Measurements from ENCODE around the gene RAB34.
A peak's percentile ranks its signal among the peaks of the same experiment; 100 is the strongest.

RAB34 gene

DNA sequence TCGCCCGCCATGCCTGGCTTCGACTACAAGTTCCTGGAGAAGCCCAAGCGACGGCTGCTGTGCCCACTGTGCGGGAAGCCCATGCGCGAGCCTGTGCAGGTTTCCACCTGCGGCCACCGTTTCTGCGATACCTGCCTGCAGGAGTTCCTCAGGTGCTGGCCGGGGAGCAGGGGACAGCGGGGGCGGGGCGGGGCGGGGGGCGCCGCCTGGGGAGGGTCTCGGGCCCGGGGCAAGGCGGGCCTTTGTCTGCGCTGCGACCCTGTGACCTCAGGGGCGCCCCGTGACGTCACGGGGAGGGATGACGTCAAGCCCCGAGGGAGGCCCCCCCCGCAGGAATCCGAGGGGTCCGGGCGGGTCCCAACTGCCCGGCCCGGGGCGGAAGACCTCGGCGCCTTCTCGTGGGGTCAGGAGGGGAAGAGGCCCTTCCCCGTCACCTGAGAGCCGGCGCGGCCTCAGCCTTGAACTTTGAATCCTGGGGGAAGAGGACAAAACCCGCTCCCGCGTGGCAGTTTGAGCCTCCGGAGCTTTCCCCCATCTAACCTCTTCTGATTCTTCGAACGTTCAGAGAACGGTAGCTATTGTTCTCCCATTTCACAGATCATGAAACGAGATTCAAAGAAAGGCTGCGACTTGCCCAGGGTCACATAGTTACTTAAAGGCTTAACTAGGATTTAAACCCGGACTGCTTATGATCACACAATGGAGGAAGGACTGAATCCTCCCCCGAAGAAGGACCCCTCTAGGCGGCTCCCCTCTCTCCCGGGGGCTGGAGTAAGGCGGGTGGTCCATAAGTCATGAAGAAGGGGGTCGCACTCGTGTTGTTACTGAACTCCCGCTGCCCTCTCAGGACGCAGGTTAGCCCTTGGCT is 26.7 kb upstream of the RAB34 start:
- DNase-seq (ENCODE audit: low read depth): peak; percentile 37
- TF ChIP-seq, protein P1, sequence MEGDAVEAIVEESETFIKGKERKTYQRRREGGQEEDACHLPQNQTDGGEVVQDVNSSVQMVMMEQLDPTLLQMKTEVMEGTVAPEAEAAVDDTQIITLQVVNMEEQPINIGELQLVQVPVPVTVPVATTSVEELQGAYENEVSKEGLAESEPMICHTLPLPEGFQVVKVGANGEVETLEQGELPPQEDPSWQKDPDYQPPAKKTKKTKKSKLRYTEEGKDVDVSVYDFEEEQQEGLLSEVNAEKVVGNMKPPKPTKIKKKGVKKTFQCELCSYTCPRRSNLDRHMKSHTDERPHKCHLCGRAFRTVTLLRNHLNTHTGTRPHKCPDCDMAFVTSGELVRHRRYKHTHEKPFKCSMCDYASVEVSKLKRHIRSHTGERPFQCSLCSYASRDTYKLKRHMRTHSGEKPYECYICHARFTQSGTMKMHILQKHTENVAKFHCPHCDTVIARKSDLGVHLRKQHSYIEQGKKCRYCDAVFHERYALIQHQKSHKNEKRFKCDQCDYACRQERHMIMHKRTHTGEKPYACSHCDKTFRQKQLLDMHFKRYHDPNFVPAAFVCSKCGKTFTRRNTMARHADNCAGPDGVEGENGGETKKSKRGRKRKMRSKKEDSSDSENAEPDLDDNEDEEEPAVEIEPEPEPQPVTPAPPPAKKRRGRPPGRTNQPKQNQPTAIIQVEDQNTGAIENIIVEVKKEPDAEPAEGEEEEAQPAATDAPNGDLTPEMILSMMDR (IDR thresholded peaks at IDR 0.05; ENCODE audit: insufficient read depth, low read depth, low read length, missing control alignments): no peak
- peak overlapping the region; percentile 88 for H3K4me3 ChIP-seq (ENCODE audit: low read length)

DNA sequence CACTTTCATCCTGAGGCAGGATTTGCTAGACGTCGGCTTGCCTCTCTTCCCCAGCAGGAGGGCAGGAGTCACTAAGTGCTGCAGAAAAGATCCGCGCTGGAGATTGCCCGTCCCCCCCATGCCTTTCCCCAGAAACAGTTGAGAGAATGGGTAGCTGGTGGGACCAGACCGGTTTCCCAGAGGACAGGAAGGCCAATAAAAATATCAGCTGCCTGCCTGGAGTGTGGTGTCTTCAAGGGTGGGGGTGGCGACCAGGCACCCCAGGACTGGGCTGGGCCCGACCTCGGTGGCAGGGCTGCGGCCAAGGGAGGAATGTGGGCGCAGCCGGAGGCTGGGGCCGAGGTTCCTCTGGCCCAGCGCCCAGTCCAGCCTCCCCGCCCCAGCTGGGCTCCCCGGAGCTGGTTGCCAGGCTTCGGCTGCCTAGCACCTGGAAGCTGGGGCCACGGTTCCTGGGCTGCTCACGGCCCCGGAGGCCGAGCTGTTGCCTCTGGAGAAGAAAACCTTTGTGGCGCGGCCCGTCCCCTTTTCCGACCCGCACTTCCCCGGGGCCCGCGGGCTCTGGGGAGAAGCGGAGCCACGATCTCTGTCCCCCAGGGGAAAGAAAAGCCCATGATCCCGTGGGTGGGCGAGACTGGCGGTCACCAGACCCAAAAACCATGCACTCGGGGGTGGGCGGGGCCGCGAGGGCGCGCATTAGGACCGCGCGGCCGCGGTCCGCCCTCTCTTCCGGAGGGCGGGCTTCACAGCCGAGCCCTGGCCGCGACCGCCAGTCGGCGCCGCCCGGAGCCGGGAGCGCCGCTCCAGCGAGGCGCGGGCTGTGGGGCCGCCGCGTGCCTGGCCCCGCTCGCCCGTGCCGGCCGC is 25.8 kb upstream of the RAB34 start, which contains the start of gene TRAF4:
Gene TRAF4, plus strand, starts transcription at position 769 of the 861 bp plus-strand sequence. CDS start 102 bp downstream, outside the sequence.
- H3K4me3 ChIP-seq (ENCODE audit: low read length): peak within 1 kb of the TSS; percentile 88
- TF ChIP-seq, protein P1 (IDR thresholded peaks at IDR 0.05; ENCODE audit: insufficient read depth, low read depth, low read length, missing control alignments): peak; percentile 29
- peak; percentile 82 for DNase-seq (ENCODE audit: low read depth)

DNA sequence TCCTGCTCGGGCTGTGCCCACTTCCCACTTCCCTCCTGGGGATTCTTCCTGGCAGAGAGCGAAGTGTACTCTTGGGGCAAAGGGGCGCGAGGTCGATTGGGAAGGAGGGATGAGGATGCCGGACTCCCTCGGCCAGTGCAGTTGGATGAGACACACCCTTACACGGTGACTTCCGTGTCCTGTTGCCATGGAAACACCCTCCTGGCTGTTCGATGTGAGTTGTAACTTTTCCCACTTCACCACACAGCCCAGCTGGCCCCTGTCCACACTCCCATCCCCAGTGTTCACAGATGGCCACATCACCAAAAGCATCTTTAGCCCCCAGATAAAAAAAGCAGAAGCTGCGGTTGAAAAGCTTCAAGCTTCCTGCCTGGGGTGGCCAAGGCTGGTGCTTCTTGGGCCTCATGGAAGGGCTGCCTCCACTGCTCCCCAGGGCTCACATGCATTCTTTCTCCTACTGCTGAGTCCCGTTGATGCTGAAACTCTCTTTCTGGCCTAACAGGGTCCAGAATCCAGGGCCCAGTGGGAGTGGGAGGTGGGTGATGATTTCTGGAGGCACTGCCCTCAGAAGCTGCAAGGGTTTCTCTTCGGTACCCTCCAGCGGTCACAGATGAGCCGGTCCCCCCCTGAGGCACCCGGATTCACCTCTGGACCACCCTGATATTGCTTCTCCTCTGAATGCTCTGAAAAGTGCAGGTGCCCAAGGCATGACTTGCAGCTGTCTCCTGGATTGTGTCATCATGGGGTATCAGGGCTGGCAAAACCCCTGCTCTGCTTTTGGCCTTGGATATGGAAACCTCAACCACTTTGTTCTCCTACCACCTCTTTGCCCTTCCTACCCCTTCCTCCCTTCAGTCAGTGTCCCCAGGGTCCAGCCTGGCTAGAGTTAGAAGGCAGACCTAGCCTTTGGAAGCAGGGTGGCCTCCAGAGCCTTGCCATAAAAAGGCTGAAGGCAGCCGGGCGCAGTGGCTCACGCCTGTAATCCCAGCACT is 24.0 kb upstream of the RAB34 start:
- TF ChIP-seq, protein P1 (IDR thresholded peaks at IDR 0.05; ENCODE audit: insufficient read depth, low read depth, low read length, missing control alignments): no peak
- no peak overlapping the region for H3K4me3 ChIP-seq (ENCODE audit: low read length)
- no peak for DNase-seq (ENCODE audit: low read depth)

DNA sequence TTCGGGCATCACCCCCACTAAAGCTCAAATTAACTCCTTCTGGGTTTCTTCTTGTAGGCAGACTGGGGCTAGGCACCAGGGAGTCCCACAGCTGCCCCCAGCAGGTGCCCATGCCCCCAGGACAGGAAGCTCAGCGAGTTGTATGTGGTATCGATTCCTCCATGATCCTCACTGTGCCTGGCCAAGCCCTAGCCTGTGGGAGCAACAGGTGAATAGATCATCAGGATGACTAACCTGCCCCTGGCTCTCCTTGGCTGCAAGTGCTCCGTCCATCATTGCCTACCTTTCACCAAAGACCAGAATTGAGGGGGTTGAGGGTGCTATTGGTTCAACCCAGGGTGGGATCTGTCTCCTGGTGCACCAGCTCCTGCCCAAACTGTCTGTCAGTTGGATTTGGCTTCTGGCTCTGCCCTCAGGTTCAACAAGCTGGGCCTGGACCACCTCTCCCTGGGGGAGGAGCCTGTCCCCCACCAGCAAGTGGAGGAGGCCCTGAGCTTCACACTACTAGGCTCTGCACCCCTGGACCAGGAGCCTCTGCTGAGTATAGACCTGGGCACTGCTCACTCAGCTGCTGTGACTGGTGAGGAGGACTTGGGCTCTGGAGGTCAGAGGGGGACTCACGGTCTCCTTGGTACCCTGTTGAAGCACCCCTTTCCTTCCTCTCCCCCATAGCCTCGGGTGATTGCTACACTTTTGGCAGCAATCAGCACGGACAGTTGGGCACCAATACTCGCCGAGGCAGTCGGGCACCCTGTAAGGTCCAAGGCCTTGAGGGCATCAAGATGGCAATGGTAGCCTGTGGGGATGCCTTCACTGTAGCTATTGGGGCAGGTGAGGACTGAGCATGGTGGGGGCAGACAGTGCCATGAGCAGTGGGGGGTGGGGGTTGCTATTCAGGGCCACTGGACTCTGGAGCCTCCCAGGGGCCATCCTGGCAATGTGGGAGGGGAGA is 23.0 kb upstream of the RAB34 start:
- TF ChIP-seq, protein P1 (IDR thresholded peaks at IDR 0.05; ENCODE audit: insufficient read depth, low read depth, low read length, missing control alignments): no peak
- no peak overlapping the region for H3K4me3 ChIP-seq (ENCODE audit: low read length)
- no peak for DNase-seq (ENCODE audit: low read depth)

DNA sequence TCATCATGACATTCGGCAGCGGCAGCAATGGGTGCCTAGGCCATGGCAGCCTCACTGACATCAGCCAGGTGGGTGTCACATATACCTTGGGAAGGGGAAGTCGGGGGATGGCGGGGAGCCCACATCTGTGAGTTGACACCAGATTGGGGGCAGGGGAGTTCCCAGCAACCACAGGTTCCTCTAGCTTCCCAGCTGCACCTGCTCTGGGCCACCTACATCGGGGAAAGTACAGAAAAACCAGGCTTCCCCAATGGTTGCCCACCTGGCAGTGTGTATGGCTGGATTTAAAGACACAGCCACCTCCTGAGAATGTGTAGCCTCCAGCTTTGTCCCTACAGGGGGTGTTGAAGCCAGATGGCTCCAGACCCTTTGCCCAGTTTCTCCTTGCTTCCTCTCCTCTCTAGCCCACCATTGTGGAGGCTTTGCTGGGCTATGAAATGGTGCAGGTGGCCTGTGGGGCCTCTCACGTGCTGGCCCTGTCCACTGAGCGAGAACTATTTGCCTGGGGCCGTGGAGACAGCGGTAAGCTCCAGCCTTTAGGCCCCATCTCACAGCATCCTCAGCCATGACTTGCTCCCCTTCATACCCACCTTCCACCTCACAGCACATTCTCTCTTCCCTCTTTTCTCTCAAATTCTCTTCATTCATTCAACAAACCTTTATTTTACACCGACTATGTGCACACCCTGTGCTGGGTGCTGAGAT is 21.2 kb upstream of the RAB34 start:
- TF ChIP-seq, protein P1 (IDR thresholded peaks at IDR 0.05; ENCODE audit: insufficient read depth, low read depth, low read length, missing control alignments): no peak
- no peak overlapping the region for H3K4me3 ChIP-seq (ENCODE audit: low read length)
- DNase-seq (ENCODE audit: low read depth): no peak

Data from epithelial cell of esophagus (primary cell).